GM23338 (cell line): Measurements from ENCODE around the gene SLC35F1.

Experiments
- CREB1 ChIP-seq: fragments of 250-450 bp; sonication (Bioruptor Pico); IDR thresholded peaks from 2 replicates; pipeline ENCODE4 v1.5.0; 2020; ENCODE audit warnings: low read depth, mild to moderate bottlenecking, moderate library complexity
- CTCF ChIP-seq, 2 experiments: fragments of 200-600 bp in 1 of 2; sonication (generic) in 1 of 2; conservative IDR thresholded peaks; 2 replicates each; pipeline versions ENCODE4 v1.5.1 to v1.6.1; 2016 to 2017; ENCODE audit warnings: antibody characterized with exemption in 2 of 2, low read depth in 2 of 2, mild to moderate bottlenecking in 2 of 2, moderate library complexity in 1 of 2
- EZH2 ChIP-seq: fragments of 200-600 bp; sonication (generic); IDR thresholded peaks from one replicate; pipeline ENCODE4 v1.8.0; 2017; ENCODE audit warnings: antibody characterized with exemption, mild to moderate bottlenecking, low read depth; ENCODE audit not compliant: unreplicated experiment
- EZH2phosphoT487 ChIP-seq: fragments of 200-600 bp; sonication (generic); IDR thresholded peaks from one replicate; pipeline ENCODE4 v1.8.1; 2018; ENCODE audit warnings: antibody characterized with exemption; ENCODE audit not compliant: unreplicated experiment
- JUNB ChIP-seq: IDR thresholded peaks from one replicate; pipeline ENCODE4 v1.6.1; 2016; ENCODE audit warnings: antibody characterized with exemption; ENCODE audit not compliant: unreplicated experiment
- NANOG ChIP-seq: IDR thresholded peaks from 2 replicates; pipeline ENCODE4 v1.6.1; 2016; ENCODE audit warnings: antibody characterized with exemption, borderline replicate concordance
- POLR2AphosphoS5 ChIP-seq: IDR thresholded peaks from 2 replicates; pipeline ENCODE4 v1.6.1; 2016; ENCODE audit warnings: antibody characterized with exemption, low read depth
- REST ChIP-seq: IDR thresholded peaks from one replicate; pipeline ENCODE4 v1.6.1; 2018; ENCODE audit warnings: antibody characterized with exemption; ENCODE audit not compliant: unreplicated experiment
- STAT1 ChIP-seq: IDR thresholded peaks from one replicate; pipeline ENCODE4 v1.6.1; 2016; ENCODE audit warnings: antibody characterized with exemption; ENCODE audit not compliant: unreplicated experiment
- ZNF114 ChIP-seq: fragments of 250-450 bp; sonication (Bioruptor Pico); IDR thresholded peaks from 2 replicates; pipeline ENCODE4 v1.5.0; 2020; ENCODE audit warnings: mild to moderate bottlenecking, moderate library complexity
- ZNF331 ChIP-seq: fragments of 250-450 bp; sonication (Bioruptor Pico); IDR thresholded peaks from 2 replicates; pipeline ENCODE4 v1.5.0; 2020; ENCODE audit warnings: low read depth, mild to moderate bottlenecking, moderate library complexity
- ZNF462 ChIP-seq: fragments of 250-450 bp; sonication (Bioruptor Pico); IDR thresholded peaks from 2 replicates; pipeline ENCODE4 v1.5.0; 2020; ENCODE audit warnings: mild to moderate bottlenecking, moderate library complexity
- TF ChIP-seq, protein P1 (sequence below): IDR thresholded peaks from 2 replicates; pipeline ENCODE4 v1.6.1; 2016; ENCODE audit warnings: antibody characterized with exemption

DNA sequence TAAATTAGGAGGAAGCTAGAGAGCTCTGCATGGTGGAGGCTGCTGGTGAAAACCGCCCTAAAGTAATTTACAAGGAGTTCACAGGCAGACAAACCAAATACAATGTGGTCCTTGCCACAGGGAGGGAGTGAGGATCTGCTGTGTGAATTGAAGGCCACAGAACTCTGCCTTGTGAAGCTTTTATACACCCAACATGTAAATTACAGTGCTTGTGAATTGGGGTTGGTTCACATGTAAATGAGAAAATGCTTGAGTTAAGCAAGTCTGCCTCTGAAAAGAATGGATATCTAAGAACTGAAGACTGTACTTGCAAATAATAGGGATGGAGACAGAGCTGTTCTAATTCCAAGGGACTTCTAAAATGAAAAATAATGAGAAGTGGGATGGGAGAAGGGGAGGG lies 194.2 kb downstream of the SLC35F1 start:
- no peak for TF ChIP-seq CTCF (conservative IDR thresholded peaks at IDR 0.05; ENCODE audit: low read depth in 2 of 2)
- TF ChIP-seq, protein P1, sequence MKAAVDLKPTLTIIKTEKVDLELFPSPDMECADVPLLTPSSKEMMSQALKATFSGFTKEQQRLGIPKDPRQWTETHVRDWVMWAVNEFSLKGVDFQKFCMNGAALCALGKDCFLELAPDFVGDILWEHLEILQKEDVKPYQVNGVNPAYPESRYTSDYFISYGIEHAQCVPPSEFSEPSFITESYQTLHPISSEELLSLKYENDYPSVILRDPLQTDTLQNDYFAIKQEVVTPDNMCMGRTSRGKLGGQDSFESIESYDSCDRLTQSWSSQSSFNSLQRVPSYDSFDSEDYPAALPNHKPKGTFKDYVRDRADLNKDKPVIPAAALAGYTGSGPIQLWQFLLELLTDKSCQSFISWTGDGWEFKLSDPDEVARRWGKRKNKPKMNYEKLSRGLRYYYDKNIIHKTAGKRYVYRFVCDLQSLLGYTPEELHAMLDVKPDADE: no peak
- TF ChIP-seq EZH2: no peak
- TF ChIP-seq POLR2AphosphoS5: no peak
- no peak for TF ChIP-seq ZNF114 (CRISPR knock-in tag)
- no peak for TF ChIP-seq STAT1
- TF ChIP-seq JUNB: no peak
- TF ChIP-seq REST: no peak
- no peak for TF ChIP-seq EZH2phosphoT487
- TF ChIP-seq CREB1 (CRISPR knock-in tag): no peak
- no peak for TF ChIP-seq NANOG
- no peak for TF ChIP-seq ZNF331
- TF ChIP-seq ZNF462 (CRISPR knock-in tag): no peak
